Left lung (tissue), 10 donors: ENCODE data around the gene BCL11B. TPM values are rescaled to one million over a fixed set of nuclear protein-coding genes. Genes with fewer than 3 reads are reported as not detected.
A peak's percentile ranks its signal among the peaks of the same experiment; 100 is the strongest.

ENCODE experiments used
- ATAC-seq: fragments of 200-7000 bp; cut with Tn5 transposase; one replicate; pipeline ENCODE4 v1.9.1; 2020; ENCODE audit warnings: moderate library complexity
- DNase-seq, 4 donors: peaks; one replicate each; pipeline ENCODE4 v3.0.0-alpha.2; 2013 to 2020
- H3K27ac ChIP-seq, 2 donors: fragments of 200-600 bp; sonication (generic) in 1 of 2; one replicate each; pipeline versions ENCODE4 v1.5.0 to v1.8.0; 2020 to 2021
- H3K27me3 ChIP-seq, 2 donors: fragments of 200-600 bp; sonication (generic) in 1 of 2; one replicate each; pipeline versions ENCODE4 v1.5.0 to v1.8.0; 2020 to 2021
- H3K36me3 ChIP-seq, 2 donors: fragments of 200-600 bp; sonication (generic) in 1 of 2; one replicate each; pipeline versions ENCODE4 v1.5.0 to v1.8.0; 2020 to 2021
- H3K4me1 ChIP-seq, 2 donors: fragments of 200-600 bp; one replicate each; pipeline ENCODE4 v1.8.0; 2021
- H3K4me3 ChIP-seq, 2 donors: fragments of 200-600 bp; sonication (generic) in 1 of 2; one replicate each; pipeline versions ENCODE4 v1.5.0 to v1.8.0; 2020 to 2021; ENCODE audit warnings: mild to moderate bottlenecking in 1 of 2
- H3K9me3 ChIP-seq, 2 donors: fragments of 200-600 bp; sonication (generic) in 1 of 2; one replicate each; pipeline versions ENCODE4 v1.5.0 to v1.8.0; 2020 to 2021
- intact Hi-C, 2 donors: fragments of 100-400 bp; cut with DNase I; formaldehyde crosslinking; loops; one replicate each; pipeline versions ENCODE4 v1.11.2 to v1.14.2; 2022
- polyA plus RNA-seq, 6 donors: library from polyadenylated mRNA; unstranded; fragments of 120-200 nt; gene quantifications; one replicate each; pipeline ENCODE4 v1.2.1, GENCODE V29; 2013; ENCODE audit not compliant: insufficient read length in 6 of 6
- total RNA-seq, 2 donors: library from RNA; stranded (reverse); fragmentation: NEBNext Ultra II Directional; extraction: Animal tissue kit (Norgen Biotek cat#: 25700); gene quantifications; one replicate each; pipeline ENCODE4 v1.2.1, GENCODE V29; 2021
- TF ChIP-seq, protein P1 (sequence below), 2 donors: fragments of 200-600 bp; sonication (generic) in 1 of 2; IDR thresholded peaks; one replicate each; pipeline versions ENCODE4 v1.5.0 to v1.8.0; 2021; ENCODE audit warnings: antibody characterized with exemption in 2 of 2
- donor health status: DM: no; HTN: yes; CAD: no.
- donor health status: DM: no; HTN: no; CAD: no.

The BCL11B gene
- total and polyA plus RNA-seq, 8 donors, result 1.4 to 3.6 (median 3.2) TPM

DNA sequence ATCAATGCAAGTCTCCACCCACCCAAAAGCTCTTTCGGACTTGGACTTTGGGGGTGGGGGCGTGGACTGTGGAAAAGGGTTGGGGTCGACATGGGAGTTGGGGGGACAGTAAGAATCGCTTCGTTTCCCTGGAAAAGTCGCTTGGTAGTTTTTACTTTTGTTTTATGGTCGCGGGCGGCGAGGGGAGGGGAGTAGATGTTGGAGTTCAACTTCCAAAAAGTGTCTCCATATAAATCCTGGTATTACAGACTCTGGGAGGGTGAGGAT, 568 bp upstream of the BCL11B start:
- intact Hi-C loops, result no loop called here
- DNase-seq (no peak), ATAC-seq (no peak)
- Histone ChIP-seq H3K4me1 (peaks cover 7 to 44% of the 10 kb centered on the region in 2 donors), H3K36me3 (no peaks in the 10 kb centered on the region), H3K4me3 (peak overlapping the region; percentile 32 to 36), H3K27me3 (peaks cover 66 to 100% of the 10 kb centered on the region in 2 donors), H3K27ac (no peak overlapping the region), H3K9me3 (no peaks in the 10 kb centered on the region)
- TF ChIP-seq, protein P1, sequence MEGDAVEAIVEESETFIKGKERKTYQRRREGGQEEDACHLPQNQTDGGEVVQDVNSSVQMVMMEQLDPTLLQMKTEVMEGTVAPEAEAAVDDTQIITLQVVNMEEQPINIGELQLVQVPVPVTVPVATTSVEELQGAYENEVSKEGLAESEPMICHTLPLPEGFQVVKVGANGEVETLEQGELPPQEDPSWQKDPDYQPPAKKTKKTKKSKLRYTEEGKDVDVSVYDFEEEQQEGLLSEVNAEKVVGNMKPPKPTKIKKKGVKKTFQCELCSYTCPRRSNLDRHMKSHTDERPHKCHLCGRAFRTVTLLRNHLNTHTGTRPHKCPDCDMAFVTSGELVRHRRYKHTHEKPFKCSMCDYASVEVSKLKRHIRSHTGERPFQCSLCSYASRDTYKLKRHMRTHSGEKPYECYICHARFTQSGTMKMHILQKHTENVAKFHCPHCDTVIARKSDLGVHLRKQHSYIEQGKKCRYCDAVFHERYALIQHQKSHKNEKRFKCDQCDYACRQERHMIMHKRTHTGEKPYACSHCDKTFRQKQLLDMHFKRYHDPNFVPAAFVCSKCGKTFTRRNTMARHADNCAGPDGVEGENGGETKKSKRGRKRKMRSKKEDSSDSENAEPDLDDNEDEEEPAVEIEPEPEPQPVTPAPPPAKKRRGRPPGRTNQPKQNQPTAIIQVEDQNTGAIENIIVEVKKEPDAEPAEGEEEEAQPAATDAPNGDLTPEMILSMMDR (IDR thresholded peaks at IDR 0.05), result no peak

DNA sequence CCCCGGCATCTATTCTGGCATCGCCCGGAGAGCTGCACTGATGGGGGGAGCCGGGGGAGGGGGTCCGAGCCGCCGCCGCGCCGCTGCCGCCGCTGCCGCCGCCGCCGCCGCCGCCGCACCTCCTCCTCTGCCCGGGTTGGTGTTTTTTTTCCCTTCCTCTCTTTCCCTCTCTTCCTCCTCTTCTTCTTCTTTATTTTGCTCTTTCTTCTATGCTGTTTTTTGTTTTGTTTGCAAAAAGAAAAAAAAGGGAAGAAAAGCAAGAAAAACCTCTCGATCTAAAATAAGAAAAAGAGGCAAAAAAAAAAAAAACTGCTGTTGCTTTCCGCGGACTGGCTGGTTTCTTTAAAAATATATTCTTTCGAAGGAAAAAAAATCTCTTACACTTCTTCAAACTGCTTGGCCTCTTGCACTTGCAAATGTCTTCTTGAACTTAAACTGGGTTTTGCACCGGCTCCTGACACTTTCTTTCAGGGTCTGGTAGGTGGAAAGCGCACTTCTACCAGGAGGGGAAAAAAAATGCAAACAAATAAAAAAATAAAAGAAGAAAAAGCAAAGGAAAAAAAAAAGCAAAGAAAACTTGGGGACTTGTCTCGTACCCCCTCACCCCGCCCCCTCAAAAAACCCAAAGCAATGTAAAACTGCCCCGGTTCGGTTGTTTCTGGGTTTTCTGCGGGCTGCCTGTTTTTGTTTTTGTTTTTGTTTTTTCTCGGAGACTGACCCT, 616 bp downstream of the BCL11B start:
- H3K4me1 ChIP-seq, result peaks cover 7 to 46% of the 10 kb centered on the region in 2 donors
- no peaks in the 10 kb centered on the region for H3K9me3 ChIP-seq
- H3K27me3 ChIP-seq, result peaks cover 71 to 100% of the 10 kb centered on the region in 2 donors
- DNase-seq (no peak), ATAC-seq (no peak)
- intact Hi-C loops, result no loop called here
- no peak overlapping the region for H3K27ac ChIP-seq
- H3K36me3 ChIP-seq, result no peaks in the 10 kb centered on the region
- H3K4me3 ChIP-seq, result peak overlapping the region; percentile 32 to 36
- TF ChIP-seq, protein P1 (IDR thresholded peaks at IDR 0.05), result no peak

DNA sequence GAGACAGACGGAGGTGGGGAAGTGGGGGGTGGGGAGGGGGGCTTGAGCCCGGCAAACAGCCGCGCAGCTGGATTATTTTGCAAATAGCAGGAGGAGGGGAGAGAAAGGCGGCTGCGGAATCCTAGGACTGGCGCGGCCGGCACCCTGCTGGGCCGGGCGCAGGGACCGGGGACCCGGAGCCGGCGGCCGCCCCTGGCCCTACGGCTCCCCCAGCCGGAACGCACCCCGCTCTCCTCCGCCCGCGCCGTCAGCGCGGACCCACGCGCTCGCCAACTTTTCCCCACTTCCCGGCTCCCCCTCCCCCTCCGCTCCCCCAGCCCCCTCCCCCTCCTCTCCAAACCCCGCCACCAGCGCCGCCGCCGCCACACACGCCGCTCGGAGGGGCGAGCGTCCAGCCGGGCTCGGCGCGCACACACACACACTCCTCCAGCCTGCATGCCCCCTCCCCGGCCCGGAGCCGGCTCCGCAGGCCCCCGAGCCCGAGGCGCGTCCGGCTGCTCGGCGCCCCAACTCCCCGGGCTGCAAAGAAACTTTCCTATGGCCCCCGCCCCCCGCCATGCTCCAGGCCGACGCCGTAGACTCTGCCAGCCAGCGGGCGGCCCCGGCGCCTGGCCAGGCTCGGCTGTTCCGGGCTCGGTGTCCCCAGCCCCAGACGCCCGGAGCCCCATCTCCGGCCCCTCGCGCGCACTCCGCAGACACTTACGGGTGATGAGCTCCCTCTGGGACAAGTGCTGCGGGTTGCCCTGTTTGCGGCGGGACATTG, 1.4 kb downstream of the BCL11B start:
- TF ChIP-seq, protein P1 (IDR thresholded peaks at IDR 0.05), result no peak
- no peak for ATAC-seq
- Histone ChIP-seq H3K36me3 (no peaks in the 10 kb centered on the region), H3K4me3 (peak overlapping the region; percentile 32 to 36), H3K4me1 (peaks cover 7 to 48% of the 10 kb centered on the region in 2 donors), H3K9me3 (no peaks in the 10 kb centered on the region), H3K27ac (no peak overlapping the region), H3K27me3 (peaks cover 77 to 100% of the 10 kb centered on the region in 2 donors)
- DNase-seq, result no peak
- intact Hi-C loops, result no loop called here

DNA sequence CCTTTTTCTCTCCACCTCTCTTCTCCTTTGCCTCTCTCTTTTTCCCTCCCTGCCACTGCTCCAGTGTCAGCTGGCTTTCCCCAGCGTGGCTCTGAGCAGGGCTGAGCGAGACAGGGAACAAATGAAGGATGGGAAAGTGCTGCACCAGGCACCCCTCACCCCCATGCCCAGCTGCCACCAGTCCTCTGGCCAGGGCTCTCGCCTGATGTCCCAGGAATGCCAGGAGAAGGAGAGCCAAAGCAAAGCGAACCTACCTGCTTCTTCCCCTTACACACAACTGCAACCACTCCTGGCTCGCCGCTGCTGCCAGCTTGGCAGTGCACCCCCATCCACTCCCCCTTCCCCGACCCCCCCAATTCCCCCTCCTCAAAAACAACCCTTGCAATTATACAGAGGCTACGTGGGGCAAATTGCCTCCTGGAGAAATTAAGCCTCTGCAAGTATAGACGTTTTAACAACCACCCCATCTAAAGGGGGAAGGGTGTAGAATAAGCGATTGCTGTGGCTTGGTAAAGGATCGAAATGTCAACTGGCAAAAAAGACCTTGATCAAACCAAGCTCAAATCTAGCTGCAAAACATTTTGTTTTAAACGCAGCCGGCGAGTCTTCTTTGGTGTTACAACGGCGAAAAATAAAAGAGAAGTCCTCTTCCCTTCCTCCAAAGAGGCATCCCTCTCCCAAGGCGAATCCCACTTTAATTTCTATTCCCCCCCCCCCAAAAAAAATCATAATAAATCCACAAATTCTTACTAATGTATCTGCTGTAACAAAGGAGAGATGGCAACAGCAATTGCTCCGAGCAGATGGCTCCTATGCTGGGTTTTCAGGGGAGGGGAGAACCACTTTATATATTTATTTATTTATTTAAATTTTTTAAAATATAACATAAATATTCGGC, 2.9 kb downstream of the BCL11B start:
- intact Hi-C loops, result no loop called here
- no peak for DNase-seq
- Histone ChIP-seq H3K4me3 (peak overlapping the region in 1 of 2 donors; percentile 36), H3K27ac (no peak overlapping the region), H3K27me3 (peaks cover 71 to 100% of the 10 kb centered on the region in 2 donors), H3K9me3 (no peaks in the 10 kb centered on the region), H3K36me3 (no peaks in the 10 kb centered on the region), H3K4me1 (peaks cover 7 to 45% of the 10 kb centered on the region in 2 donors)
- TF ChIP-seq, protein P1 (IDR thresholded peaks at IDR 0.05), result no peak
- ATAC-seq, result no peak
